GM12878 (cell line): ENCODE measurements around the gene NBEA. TPM values are rescaled to one million over a fixed set of nuclear protein-coding genes. Genes with fewer than 3 reads are reported as not detected.

Experiments
- ATAC-seq: fragments of 200-7000 bp; cut with Tn5 transposase; 3 replicates; pipeline ENCODE4 v1.9.1; 2020; ENCODE audit warnings: mild to moderate bottlenecking, moderate library complexity
- BruUV-seq: library from RNA; stranded (reverse); fragments of 400-500 nt; replicated peaks from 2 replicates; lab custom pipeline; 2021; lab: Mats Ljungman, UMichigan
- CTCF ChIA-PET: fragments of 300-600 bp; sonication (Branson Sonifier 250); formaldehyde crosslinking; extraction: SDS; loops from one replicate; lab custom pipeline; 2021; ENCODE audit warnings: inconsistent platforms; lab: Yijun Ruan, JAX
- POLR2A ChIA-PET: fragments of 350-600 bp; formaldehyde crosslinking; extraction: SDS; loops from one replicate; lab custom pipeline; 2021; ENCODE audit warnings: inconsistent platforms; lab: Charles Lee
- RAD21 ChIA-PET: fragments of 300-600 bp; sonication (Branson Sonifier 250); formaldehyde crosslinking; loops from one replicate; lab custom pipeline; 2023; ENCODE audit warnings: antibody characterized with exemption; ENCODE audit not compliant: unreplicated experiment; lab: Charles Lee
- SMC1A ChIA-PET: fragments of 300-600 bp; sonication (Branson Sonifier 250); formaldehyde crosslinking; loops from one replicate; lab custom pipeline; 2023; ENCODE audit not compliant: unreplicated experiment, uncharacterized antibody; lab: Charles Lee
- DNase-seq: peaks from one replicate; pipeline ENCODE4 v3.0.0-alpha.2; 2011; ENCODE audit warnings: low read depth, low spot score
- FAIRE-seq: peaks from 3 replicates; lab custom pipeline; 2011; peaks lifted over from hg19 to GRCh38; lab: Jason Lieb, UNC
- H2AFZ ChIP-seq: 2 replicates; pipeline ENCODE4 v1.6.0; 2011; ENCODE audit warnings: low read depth, low read length, control low read depth; ENCODE audit not compliant: control insufficient read depth
- H3K27ac ChIP-seq: 2 replicates; pipeline ENCODE4 v1.5.1; 2011; ENCODE audit warnings: control low read depth; ENCODE audit not compliant: control insufficient read depth, insufficient read depth
- H3K27me3 ChIP-seq, 2 experiments: replicated peaks in 1 of 2; 2 replicates each; pipeline versions ENCODE4 v1.6.0 to v1.6.1; 2011; ENCODE audit warnings: low read length in 1 of 2; ENCODE audit not compliant: control insufficient read depth in 2 of 2, insufficient read depth in 2 of 2
- H3K36me3 ChIP-seq, 2 experiments: 2 replicates each; pipeline ENCODE4 v1.5.1; 2011; ENCODE audit warnings: low read length in 1 of 2; ENCODE audit not compliant: control insufficient read depth in 2 of 2, insufficient read depth in 2 of 2
- H3K4me1 ChIP-seq: 2 replicates; pipeline ENCODE4 v1.6.1; 2011; ENCODE audit warnings: mild to moderate bottlenecking, low read length, moderate library complexity, mixed read lengths; ENCODE audit not compliant: control insufficient read depth, insufficient read depth
- H3K4me2 ChIP-seq: 2 replicates; pipeline ENCODE4 v1.6.0; 2011; ENCODE audit warnings: control low read depth; ENCODE audit not compliant: control insufficient read depth, insufficient read depth
- H3K4me3 ChIP-seq: fragments of 200-600 bp; sonication (generic); 2 replicates; pipeline ENCODE4 v1.5.1; 2016
- H3K79me2 ChIP-seq: 2 replicates; pipeline ENCODE4 v1.6.0; 2011; ENCODE audit warnings: low read length; ENCODE audit not compliant: control insufficient read depth, insufficient read depth
- H3K9ac ChIP-seq: 2 replicates; pipeline ENCODE4 v1.8.0; 2011; ENCODE audit warnings: low read length, control low read depth, mixed read lengths; ENCODE audit not compliant: control insufficient read depth, insufficient read depth
- H3K9me3 ChIP-seq: replicated peaks from 3 replicates; pipeline ENCODE4 v1.5.1; 2011; ENCODE audit warnings: mild to moderate bottlenecking, low read length; ENCODE audit not compliant: control insufficient read depth, insufficient read depth
- H4K20me1 ChIP-seq: 2 replicates; pipeline ENCODE4 v1.6.0; 2011; ENCODE audit not compliant: control insufficient read depth, insufficient read depth
- HDGF ChIP-seq: fragments of 450-650 bp; IDR thresholded peaks from 2 replicates; pipeline ENCODE4 v1.6.1; 2016; ENCODE audit warnings: antibody characterized with exemption
- NFYB ChIP-seq: IDR thresholded peaks from 2 replicates; pipeline ENCODE4 v1.6.1; 2011; ENCODE audit warnings: low read depth, mild to moderate bottlenecking, low read length, improper control_type of control experiment, moderate library complexity; ENCODE audit not compliant: insufficient read depth
- NKRF ChIP-seq: fragments of 450-650 bp; conservative IDR thresholded peaks from 2 replicates; pipeline ENCODE4 v1.6.1; 2017; ENCODE audit warnings: mild to moderate bottlenecking, moderate library complexity
- NR2C2 ChIP-seq: IDR thresholded peaks from 2 replicates; pipeline ENCODE4 v1.6.1; 2011; ENCODE audit warnings: borderline replicate concordance, low read depth; ENCODE audit not compliant: control insufficient read depth, insufficient read length
- SMAD1 ChIP-seq: fragments of 450-650 bp; IDR thresholded peaks from 2 replicates; pipeline ENCODE4 v1.6.1; 2018; ENCODE audit warnings: mild to moderate bottlenecking, low read depth; ENCODE audit not compliant: partially characterized antibody
- SMARCA5 ChIP-seq: fragments of 450-650 bp; IDR thresholded peaks from 2 replicates; pipeline ENCODE4 v1.6.1; 2017; ENCODE audit warnings: mild to moderate bottlenecking
- TBL1XR1 ChIP-seq: IDR thresholded peaks from 2 replicates; pipeline ENCODE4 v1.6.1; 2012; ENCODE audit warnings: low read depth, low read length, improper control_type of control experiment
- WGBS: methylation state at CpG from one replicate; pipeline ENCODE4 v1.1.6; 2016; ENCODE audit warnings: low lambda C conversion rate; ENCODE audit not compliant: insufficient replicate concordance, insufficient coverage; ENCODE audit errors: missing lambda C conversion rate; 5-methylcytosine and 5-hydroxymethylcytosine counted together
- in situ Hi-C: fragments of 300-500 bp; cut with MboI; formaldehyde crosslinking; loops from 9 replicates; pipeline ENCODE4 v1.14.3; 2018; ENCODE audit warnings: mixed read lengths
- intact Hi-C: fragments of 100-400 bp; cut with micrococcal nuclease; formaldehyde crosslinking; loops from one replicate; pipeline ENCODE4 v1.14.2; 2022; ENCODE audit not compliant: unreplicated experiment
- polyA plus RNA-seq, 11 experiments: library from polyadenylated mRNA; depleted of rRNA in 4 of 11; unstranded in 6 of 11; stranded (reverse) in 5 of 11; fragments of >200 nt; fragmentation: Nextera tagmentation in 4 of 11; fragmentation: Illumina TruSeq in 1 of 11; extraction: Ambion mirVana in 4 of 11; extraction: Trizol in 1 of 11; gene quantifications; 1 replicate in 1 of 11; 2 replicates in 10 of 11; pipeline versions ENCODE4 v1.2.1 to v1.2.3, GENCODE V29; 2011 to 2016; ENCODE audit warnings: inconsistent platforms in 2 of 11, missing spikeins in 2 of 11, low read depth in 1 of 11
- total RNA-seq, 4 experiments: library from RNA; depleted of rRNA in 3 of 4; stranded (reverse); fragments of >200 nt in 3 of 4; fragmentation: Illumina TruSeq in 1 of 4; extraction: Trizol in 1 of 4; gene quantifications; 2 replicates each; pipeline versions ENCODE4 v1.2.1 to v1.2.3, GENCODE V29; 2013 to 2021

The NBEA gene
- total and polyA plus RNA-seq, 10 of the 15 experiments (the other 5 are each of a cell fraction or from before 2014, with no cell fraction given): 0.23 to 3.6 (median 0.55) TPM

- TF ChIP-seq SMARCA5: no peak
- TF ChIP-seq NKRF: no peak
- TF ChIP-seq NR2C2: no peak
- no peak for TF ChIP-seq TBL1XR1
- TF ChIP-seq NFYB: no peak
- no peak for TF ChIP-seq SMAD1
- no peak for TF ChIP-seq HDGF
- SMC1A ChIA-PET: no interaction called here
- no peak overlapping the region for H3K4me2 ChIP-seq
- FAIRE-seq (no peak), DNase-seq (no peak), ATAC-seq (no peak)
- H4K20me1 ChIP-seq: no peaks in the 10 kb centered on the region
- H3K27me3 ChIP-seq: no peaks in the 10 kb centered on the region
- intact Hi-C loops: no loop called here
- H3K4me1 ChIP-seq: no peaks in the 10 kb centered on the region
- no peak overlapping the region for H3K27ac ChIP-seq
- RAD21 ChIA-PET: no interaction called here
- H3K9ac ChIP-seq: no peak overlapping the region
- H3K9me3 ChIP-seq: no peaks in the 10 kb centered on the region
- POLR2A ChIA-PET: no interaction called here
- in situ Hi-C loops: no loop called here
- BruUV-seq: no TSS peak
- H3K79me2 ChIP-seq: no peaks in the 10 kb centered on the region
- CTCF ChIA-PET: interaction anchor here (0.6 kb wide), 1 partner anchor 73 kb away, joined by 3 read pairs; no protein-coding TSS in a partner anchor
- H3K36me3 ChIP-seq: no peaks in the 10 kb centered on the region
- H3K4me3 ChIP-seq: no peak overlapping the region
- WGBS: 91% methylated on average over 2 of the region's 2 CpGs
- no peak overlapping the region for H2AFZ ChIP-seq
Observed at GRCh38 chr13:35614666-35615065, 672.6 kb downstream of the NBEA start.
